ENCODE measurements around the gene ARHGEF6. TPM values are rescaled to one million over a fixed set of nuclear protein-coding genes. Genes with fewer than 3 reads are reported as not detected.

ARHGEF6 gene
- polyA plus RNA-seq, 1 donor from 2014 or later = 1.8 TPM

GRCh38 chrX:136708348-136708747 is 72.4 kb downstream of the ARHGEF6 start:
- TF ChIP-seq EZH2 (IDR thresholded peaks at IDR 0.05; ENCODE audit: borderline replicate concordance, insufficient read depth, low read length, poor library complexity, severe bottlenecking) = no peak
- TF ChIP-seq, protein P1, sequence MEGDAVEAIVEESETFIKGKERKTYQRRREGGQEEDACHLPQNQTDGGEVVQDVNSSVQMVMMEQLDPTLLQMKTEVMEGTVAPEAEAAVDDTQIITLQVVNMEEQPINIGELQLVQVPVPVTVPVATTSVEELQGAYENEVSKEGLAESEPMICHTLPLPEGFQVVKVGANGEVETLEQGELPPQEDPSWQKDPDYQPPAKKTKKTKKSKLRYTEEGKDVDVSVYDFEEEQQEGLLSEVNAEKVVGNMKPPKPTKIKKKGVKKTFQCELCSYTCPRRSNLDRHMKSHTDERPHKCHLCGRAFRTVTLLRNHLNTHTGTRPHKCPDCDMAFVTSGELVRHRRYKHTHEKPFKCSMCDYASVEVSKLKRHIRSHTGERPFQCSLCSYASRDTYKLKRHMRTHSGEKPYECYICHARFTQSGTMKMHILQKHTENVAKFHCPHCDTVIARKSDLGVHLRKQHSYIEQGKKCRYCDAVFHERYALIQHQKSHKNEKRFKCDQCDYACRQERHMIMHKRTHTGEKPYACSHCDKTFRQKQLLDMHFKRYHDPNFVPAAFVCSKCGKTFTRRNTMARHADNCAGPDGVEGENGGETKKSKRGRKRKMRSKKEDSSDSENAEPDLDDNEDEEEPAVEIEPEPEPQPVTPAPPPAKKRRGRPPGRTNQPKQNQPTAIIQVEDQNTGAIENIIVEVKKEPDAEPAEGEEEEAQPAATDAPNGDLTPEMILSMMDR (IDR thresholded peaks at IDR 0.05; ENCODE audit: poor library complexity, severe bottlenecking) = peak; percentile 58
- H3K27ac ChIP-seq (ENCODE audit: low read length) = no peak overlapping the region
- H3K27me3 ChIP-seq (ENCODE audit: insufficient read depth, low read depth, low read length) = no peaks in the 10 kb centered on the region
- no peaks in the 10 kb centered on the region for H3K36me3 ChIP-seq (ENCODE audit: insufficient read depth, low read length)
- H4K20me1 ChIP-seq (ENCODE audit: insufficient read depth) = no peaks in the 10 kb centered on the region
- no peak overlapping the region for H3K4me2 ChIP-seq (ENCODE audit: low read length)
- no peaks in the 10 kb centered on the region for H3K9me3 ChIP-seq (ENCODE audit: low read length)
- no peak overlapping the region for H2AFZ ChIP-seq (ENCODE audit: low read depth, low read length)
- H3F3A ChIP-seq (ENCODE audit: insufficient read depth, low read length, poor library complexity, severe bottlenecking) = no peaks in the 10 kb centered on the region
- H3K4me3 ChIP-seq (ENCODE audit: low read length) = no peak overlapping the region
- H3K9ac ChIP-seq (ENCODE audit: low read length) = no peak overlapping the region
- no peaks in the 10 kb centered on the region for H3K79me2 ChIP-seq (replicated peaks; ENCODE audit: insufficient read depth, low read length)
- H3K9me2 ChIP-seq (ENCODE audit: insufficient read depth, low read length) = no peaks in the 10 kb centered on the region

DNA sequence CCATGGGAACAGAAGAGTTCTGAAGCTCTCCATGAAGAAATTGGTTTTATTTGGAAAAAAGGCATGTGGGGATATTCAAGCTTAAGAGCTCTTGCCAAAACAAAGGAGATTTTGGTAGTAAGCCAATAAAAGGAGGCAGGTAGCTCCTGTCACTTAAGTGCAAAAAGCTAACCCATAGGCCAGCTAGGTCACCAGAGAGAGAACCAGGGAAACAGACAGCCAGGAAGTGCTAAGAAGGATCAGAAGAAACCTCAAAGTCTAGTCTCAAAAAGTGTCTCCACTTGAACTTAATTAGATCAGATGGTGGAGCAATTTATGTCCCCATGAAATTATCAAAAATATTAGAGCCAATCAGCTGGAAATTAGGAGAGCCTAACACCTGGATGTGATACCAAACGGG is 83.6 kb downstream of the ARHGEF6 start:
- Histone ChIP-seq H2AFZ (ENCODE audit: low read depth, low read length) (no peak overlapping the region), H3K27me3 (ENCODE audit: insufficient read depth, low read depth, low read length) (no peaks in the 10 kb centered on the region), H3K9me3 (ENCODE audit: low read length) (no peaks in the 10 kb centered on the region), H3K9ac (ENCODE audit: low read length) (no peak overlapping the region), H3F3A (ENCODE audit: insufficient read depth, low read length, poor library complexity, severe bottlenecking) (no peaks in the 10 kb centered on the region), H3K4me3 (ENCODE audit: low read length) (no peak overlapping the region), H3K27ac (ENCODE audit: low read length) (no peak overlapping the region), H4K20me1 (ENCODE audit: insufficient read depth) (no peaks in the 10 kb centered on the region), H3K9me2 (ENCODE audit: insufficient read depth, low read length) (no peaks in the 10 kb centered on the region), H3K36me3 (ENCODE audit: insufficient read depth, low read length) (no peaks in the 10 kb centered on the region), H3K79me2 (replicated peaks; ENCODE audit: insufficient read depth, low read length) (no peaks in the 10 kb centered on the region), H3K4me2 (ENCODE audit: low read length) (no peak overlapping the region)
- TF ChIP-seq MXI1 (conservative IDR thresholded peaks at IDR 0.05; ENCODE audit: poor library complexity, severe bottlenecking) (no peak), EP300 (conservative IDR thresholded peaks at IDR 0.05; ENCODE audit: poor library complexity, severe bottlenecking) (no peak), TAF1 (IDR thresholded peaks at IDR 0.05; ENCODE audit: low read depth) (no peak), EZH2 (IDR thresholded peaks at IDR 0.05; ENCODE audit: borderline replicate concordance, insufficient read depth, low read length, poor library complexity, severe bottlenecking) (no peak), RAD21 (conservative IDR thresholded peaks at IDR 0.05) (no peak), SMC3 (conservative IDR thresholded peaks at IDR 0.05; ENCODE audit: poor library complexity) (no peak), POLR2AphosphoS5 (IDR thresholded peaks at IDR 0.05) (no peak)
- TF ChIP-seq, protein P1 (IDR thresholded peaks at IDR 0.05; ENCODE audit: poor library complexity, severe bottlenecking) = no peak

GRCh38 chrX:136694431-136695087 is 86.2 kb downstream of the ARHGEF6 start:
- no peaks in the 10 kb centered on the region for H3F3A ChIP-seq (ENCODE audit: insufficient read depth, low read length, poor library complexity, severe bottlenecking)
- no peaks in the 10 kb centered on the region for H3K9me3 ChIP-seq (ENCODE audit: low read length)
- H3K36me3 ChIP-seq (ENCODE audit: insufficient read depth, low read length) = no peaks in the 10 kb centered on the region
- no peaks in the 10 kb centered on the region for H3K9me2 ChIP-seq (ENCODE audit: insufficient read depth, low read length)
- no peaks in the 10 kb centered on the region for H4K20me1 ChIP-seq (ENCODE audit: insufficient read depth)
- H3K79me2 ChIP-seq (replicated peaks; ENCODE audit: insufficient read depth, low read length) = no peaks in the 10 kb centered on the region
- TF ChIP-seq RAD21 (conservative IDR thresholded peaks at IDR 0.05) (peak; percentile 86), POLR2AphosphoS5 (IDR thresholded peaks at IDR 0.05) (no peak), REST (IDR thresholded peaks at IDR 0.05; ENCODE audit: borderline replicate concordance) (no peak), TAF1 (IDR thresholded peaks at IDR 0.05; ENCODE audit: low read depth) (no peak), EZH2 (IDR thresholded peaks at IDR 0.05; ENCODE audit: borderline replicate concordance, insufficient read depth, low read length, poor library complexity, severe bottlenecking) (no peak), MXI1 (conservative IDR thresholded peaks at IDR 0.05; ENCODE audit: poor library complexity, severe bottlenecking) (no peak), EP300 (conservative IDR thresholded peaks at IDR 0.05; ENCODE audit: poor library complexity, severe bottlenecking) (no peak), SMC3 (conservative IDR thresholded peaks at IDR 0.05; ENCODE audit: poor library complexity) (peak; percentile 77)
- TF ChIP-seq, protein P1 (IDR thresholded peaks at IDR 0.05; ENCODE audit: poor library complexity, severe bottlenecking) = peak; percentile 81
- H3K27ac ChIP-seq (ENCODE audit: low read length) = no peak overlapping the region
- no peaks in the 10 kb centered on the region for H3K27me3 ChIP-seq (ENCODE audit: insufficient read depth, low read depth, low read length)
- H3K4me2 ChIP-seq (ENCODE audit: low read length) = no peak overlapping the region
- H3K4me3 ChIP-seq (ENCODE audit: low read length) = no peak overlapping the region
- H3K9ac ChIP-seq (ENCODE audit: low read length) = no peak overlapping the region
- no peak overlapping the region for H2AFZ ChIP-seq (ENCODE audit: low read depth, low read length)
